Endothelial cell of umbilical vein (primary cell): ENCODE results near the gene MAML2. TPM values are rescaled to one million over a fixed set of nuclear protein-coding genes. Genes with fewer than 3 reads are reported as not detected.

ENCODE experiments used
- BruUV-seq: library from RNA; stranded (reverse); fragments of 400-500 nt; replicated peaks from 2 replicates; lab custom pipeline; 2021; lab: Mats Ljungman, UMichigan
- CTCF ChIA-PET: fragments of 300-600, 350-600 bp; sonication (Branson Sonifier 250); formaldehyde crosslinking; loops from one replicate; lab custom pipeline; 2021; ENCODE audit warnings: antibody characterized with exemption, inconsistent platforms; lab: Charles Lee
- POLR2A ChIA-PET: fragments of 300-600, 350-600 bp; sonication (Branson Sonifier 250); formaldehyde crosslinking; loops from one replicate; lab custom pipeline; 2021; ENCODE audit warnings: antibody characterized with exemption, inconsistent platforms; lab: Charles Lee
- DNase-seq: peaks from one replicate; pipeline ENCODE4 v3.0.0-alpha.2; 2011; ENCODE audit warnings: low read depth, low spot score
- FAIRE-seq: peaks from 2 replicates; lab custom pipeline; 2011; peaks lifted over from hg19 to GRCh38; lab: Jason Lieb, UNC
- H2AFZ ChIP-seq: 2 replicates; pipeline ENCODE4 v1.6.0; 2012; ENCODE audit warnings: low read depth, low read length, control low read depth, inconsistent platforms
- H3K27ac ChIP-seq: 2 replicates; pipeline ENCODE4 v1.5.1; 2011; ENCODE audit warnings: low read depth, mild to moderate bottlenecking, control low read depth, low read length, moderate library complexity; ENCODE audit not compliant: insufficient read depth
- H3K27me3 ChIP-seq, 2 experiments: 2 replicates each; pipeline versions ENCODE4 v1.6.0 to v1.6.1; 2011; ENCODE audit warnings: low read length in 2 of 2, mixed read lengths in 1 of 2; ENCODE audit not compliant: control insufficient read depth in 2 of 2, insufficient read depth in 2 of 2
- H3K36me3 ChIP-seq, 2 experiments: 2 replicates in 1 of 2; 3 replicates in 1 of 2; pipeline ENCODE4 v1.5.1; 2011; ENCODE audit warnings: low read length in 2 of 2, mild to moderate bottlenecking in 1 of 2, moderate library complexity in 1 of 2; ENCODE audit not compliant: control insufficient read depth in 2 of 2, insufficient read depth in 2 of 2; ENCODE audit errors: extremely low read depth in 1 of 2
- H3K4me1 ChIP-seq: 3 replicates; pipeline ENCODE4 v1.5.1; 2011; ENCODE audit warnings: mild to moderate bottlenecking, low read length; ENCODE audit not compliant: control insufficient read depth, insufficient read depth; ENCODE audit errors: extremely low read depth
- H3K4me2 ChIP-seq: 2 replicates; pipeline ENCODE4 v1.6.1; 2011; ENCODE audit warnings: low read length, control low read depth, mixed read lengths; ENCODE audit not compliant: insufficient read depth
- H3K4me3 ChIP-seq, 3 experiments: fragments of 200-600 bp in 1 of 3; sonication (generic), shearing (Covaris generic) in 1 of 3; replicated peaks in 1 of 3; 2 replicates each; pipeline ENCODE4 v1.5.1; 2011 to 2016; ENCODE audit warnings: control low read depth in 3 of 3, low read length in 3 of 3, mild to moderate bottlenecking in 2 of 3, inconsistent platforms in 1 of 3, low read depth in 1 of 3, moderate library complexity in 1 of 3; ENCODE audit not compliant: insufficient read depth in 1 of 3
- H3K79me2 ChIP-seq: 2 replicates; pipeline ENCODE4 v1.6.0; 2012; ENCODE audit warnings: low read length, inconsistent platforms; ENCODE audit not compliant: control insufficient read depth, insufficient read depth
- H3K9ac ChIP-seq: replicated peaks from 2 replicates; pipeline ENCODE3; 2011; ENCODE audit warnings: low read length, control low read depth; ENCODE audit not compliant: insufficient read depth; ENCODE audit errors: extremely low read depth
- H3K9me1 ChIP-seq: replicated peaks from 3 replicates; pipeline ENCODE4 v1.6.0; 2011; ENCODE audit warnings: mild to moderate bottlenecking, low read length; ENCODE audit not compliant: control insufficient read depth, insufficient read depth; ENCODE audit errors: extremely low read depth
- H3K9me3 ChIP-seq: replicated peaks from 2 replicates; pipeline ENCODE4 v1.5.1; 2012; ENCODE audit warnings: low read length, inconsistent platforms; ENCODE audit not compliant: control insufficient read depth, insufficient read depth
- H4K20me1 ChIP-seq: replicated peaks from 2 replicates; pipeline ENCODE3; 2011; ENCODE audit warnings: mild to moderate bottlenecking, low read length; ENCODE audit not compliant: control insufficient read depth, insufficient read depth; ENCODE audit errors: extremely low read depth
- CTCF ChIP-seq, 2 donors: IDR thresholded peaks; 1 replicate in 1 of 2; 2 replicates in 1 of 2; pipeline ENCODE4 v1.5.1; 2011; ENCODE audit warnings: low read length in 2 of 2, mild to moderate bottlenecking in 2 of 2, moderate library complexity in 2 of 2, control low read depth in 1 of 2, inconsistent platforms in 1 of 2, low read depth in 1 of 2; ENCODE audit not compliant: insufficient read depth in 1 of 2; ENCODE audit errors: extremely low read depth in 1 of 2
- EZH2 ChIP-seq: IDR thresholded peaks from 2 replicates; pipeline ENCODE4 v1.6.1; 2012; ENCODE audit warnings: borderline replicate concordance, low read depth, mild to moderate bottlenecking, moderate library complexity, low read length, inconsistent platforms; ENCODE audit not compliant: severe bottlenecking
- FOS ChIP-seq: IDR thresholded peaks from 2 replicates; pipeline ENCODE4 v1.6.1; 2011; ENCODE audit warnings: mild to moderate bottlenecking, low read length, moderate library complexity, borderline replicate concordance; ENCODE audit not compliant: insufficient read depth
- GATA2 ChIP-seq: IDR thresholded peaks from 2 replicates; pipeline ENCODE4 v1.7.0; 2011; ENCODE audit warnings: low read depth, mild to moderate bottlenecking, moderate library complexity, mixed read lengths, low read length; ENCODE audit not compliant: insufficient read length, insufficient read depth
- JUN ChIP-seq: IDR thresholded peaks from 2 replicates; pipeline ENCODE4 v1.6.1; 2011; ENCODE audit warnings: borderline replicate concordance, low read depth; ENCODE audit not compliant: insufficient read length, insufficient read depth
- MAX ChIP-seq: IDR thresholded peaks from 2 replicates; pipeline ENCODE4 v1.6.1; 2011; ENCODE audit not compliant: insufficient read depth, insufficient read length
- MYC ChIP-seq: IDR thresholded peaks from one replicate; pipeline ENCODE4 v1.6.1; 2011; ENCODE audit warnings: mild to moderate bottlenecking, low read depth, low read length
- POLR2A ChIP-seq: IDR thresholded peaks from 2 replicates; pipeline ENCODE4 v1.6.1; 2012; ENCODE audit warnings: low read depth, mild to moderate bottlenecking, control low read depth, low read length
- POLR2AphosphoS5 ChIP-seq: IDR thresholded peaks from 2 replicates; pipeline ENCODE4 v1.6.1; 2012; ENCODE audit warnings: low read depth, mild to moderate bottlenecking, control low read depth, low read length, moderate library complexity; ENCODE audit not compliant: insufficient read depth
- dilution Hi-C: fragments of 300-500 bp; cut with MboI; formaldehyde crosslinking; loops from one replicate; pipeline ENCODE4 v1.15.0; 2019; ENCODE audit warnings: low sequenced_read_pairs; ENCODE audit not compliant: extremely low pct_ligation_motif_present
- intact Hi-C: fragments of 100-400 bp; cut with micrococcal nuclease; formaldehyde crosslinking; loops from one replicate; pipeline ENCODE4 v1.10.0; 2022
- polyA plus RNA-seq, 4 experiments: library from polyadenylated mRNA; depleted of rRNA in 3 of 4; stranded (reverse) in 3 of 4; unstranded in 1 of 4; fragments of >200 nt; gene quantifications; 2 replicates each; pipeline versions ENCODE4 v1.2.1 to v1.2.3, GENCODE V29; 2011 to 2012; ENCODE audit warnings: missing spikeins in 1 of 4
- total RNA-seq: library from RNA; stranded (reverse); gene quantifications from 2 replicates; pipeline ENCODE4 v1.2.3, GENCODE V29; 2021

The MAML2 gene
- total and polyA plus RNA-seq, 2 donors (not counting 3 experiments of a cell fraction or from before 2014, with no cell fraction given) = 12.4 to 16.8 TPM

GRCh38 chr11:96125400-96125799 lies 217.6 kb downstream of the MAML2 start:
- H3K79me2 ChIP-seq = no peaks in the 10 kb centered on the region
- H3K27ac ChIP-seq = no peak overlapping the region
- DNase-seq (no peak), FAIRE-seq (no peak)
- dilution Hi-C loops (no loop called here), intact Hi-C loops (no loop called here)
- H3K36me3 ChIP-seq = no peaks in the 10 kb centered on the region
- H3K4me1 ChIP-seq = peaks cover 4% of the 10 kb centered on the region
- no peak overlapping the region for H3K4me2 ChIP-seq
- H3K9ac ChIP-seq = no peak overlapping the region
- no TSS peak for BruUV-seq
- H2AFZ ChIP-seq = no peak overlapping the region
- TF ChIP-seq CTCF (IDR thresholded peaks at IDR 0.05; ENCODE audit: extremely low read depth in 1 of 2, insufficient read depth in 1 of 2, low read depth in 1 of 2, low read length in 2 of 2) (no peak), POLR2AphosphoS5 (no peak), JUN (no peak), POLR2A (no peak), EZH2 (no peak), MYC (no peak), FOS (no peak), MAX (no peak), GATA2 (no peak)
- H3K4me3 ChIP-seq = no peak overlapping the region
- no peaks in the 10 kb centered on the region for H3K27me3 ChIP-seq
- no peaks in the 10 kb centered on the region for H3K9me3 ChIP-seq
- ChIA-PET CTCF (interaction anchor here (1.1 to 2.2 kb wide), 2 partner anchors 10 to 12 kb away, joined by 4 to 6 read pairs; no protein-coding TSS in a partner anchor), POLR2A (no interaction called here)
- H3K9me1 ChIP-seq = no peaks in the 10 kb centered on the region
- no peaks in the 10 kb centered on the region for H4K20me1 ChIP-seq
